ENCODE measurements around the gene CDK17. TPM values are rescaled to one million over a fixed set of nuclear protein-coding genes. Genes with fewer than 3 reads are reported as not detected.
"Not testable (repeated sequence)": the region's sequence is repeated elsewhere in the genome, so short reads cannot be mapped to it uniquely, and the experiment has no call there.

CDK17 gene
- total RNA-seq, 6 donors from 2014 or later = 31.5 to 71.8 (median 42.5) TPM

- DNase-seq (no peak), ATAC-seq (ENCODE audit: low FRiP score in 2 of 2) (peak in 1 of 2 donors; percentile 40)
- 81 to 89% methylated on average over 1 of the region's 1 CpG for WGBS, 2 donors
- TF ChIP-seq POLR2A (IDR thresholded peaks at IDR 0.05) (no peak), POLR2AphosphoS5 (IDR thresholded peaks at IDR 0.05) (no peak), EP300 (IDR thresholded peaks at IDR 0.05) (no peak)
- TF ChIP-seq, protein P1, sequence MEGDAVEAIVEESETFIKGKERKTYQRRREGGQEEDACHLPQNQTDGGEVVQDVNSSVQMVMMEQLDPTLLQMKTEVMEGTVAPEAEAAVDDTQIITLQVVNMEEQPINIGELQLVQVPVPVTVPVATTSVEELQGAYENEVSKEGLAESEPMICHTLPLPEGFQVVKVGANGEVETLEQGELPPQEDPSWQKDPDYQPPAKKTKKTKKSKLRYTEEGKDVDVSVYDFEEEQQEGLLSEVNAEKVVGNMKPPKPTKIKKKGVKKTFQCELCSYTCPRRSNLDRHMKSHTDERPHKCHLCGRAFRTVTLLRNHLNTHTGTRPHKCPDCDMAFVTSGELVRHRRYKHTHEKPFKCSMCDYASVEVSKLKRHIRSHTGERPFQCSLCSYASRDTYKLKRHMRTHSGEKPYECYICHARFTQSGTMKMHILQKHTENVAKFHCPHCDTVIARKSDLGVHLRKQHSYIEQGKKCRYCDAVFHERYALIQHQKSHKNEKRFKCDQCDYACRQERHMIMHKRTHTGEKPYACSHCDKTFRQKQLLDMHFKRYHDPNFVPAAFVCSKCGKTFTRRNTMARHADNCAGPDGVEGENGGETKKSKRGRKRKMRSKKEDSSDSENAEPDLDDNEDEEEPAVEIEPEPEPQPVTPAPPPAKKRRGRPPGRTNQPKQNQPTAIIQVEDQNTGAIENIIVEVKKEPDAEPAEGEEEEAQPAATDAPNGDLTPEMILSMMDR (IDR thresholded peaks at IDR 0.05) = no peak
- no peaks in the 10 kb centered on the region for H3K27me3 ChIP-seq
- H3K27ac ChIP-seq = no peak overlapping the region
- no peaks in the 10 kb centered on the region for H3K9me3 ChIP-seq
- H3K4me1 ChIP-seq = peaks cover 0 to 36% (median 7%) of the 10 kb centered on the region in 4 donors
- H3K36me3 ChIP-seq = no peaks in the 10 kb centered on the region
- H3K4me3 ChIP-seq = no peak overlapping the region
Observed at GRCh38 chr12:96387981-96388380, 12.3 kb downstream of the CDK17 start.

DNA sequence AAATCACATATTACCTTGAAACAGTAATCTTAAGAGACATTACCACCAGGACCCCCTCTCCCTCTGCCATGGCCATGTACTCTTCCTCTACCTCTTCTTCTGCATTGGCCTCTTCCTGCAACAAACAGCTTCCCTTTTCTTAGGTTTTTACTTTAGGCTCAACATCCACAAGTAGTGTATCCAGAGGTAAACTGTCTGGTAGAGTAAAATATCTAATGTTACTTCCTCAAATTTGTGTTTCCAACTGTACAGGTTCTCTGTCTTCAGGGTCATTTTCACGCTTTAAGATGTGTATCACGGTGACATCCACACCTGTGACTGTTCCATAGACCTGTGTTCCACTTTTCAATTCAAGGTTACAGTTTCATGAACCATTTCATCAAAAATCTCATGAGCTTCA lies 13.4 kb downstream of the CDK17 start:
- 59 to 76% methylated on average over 2 of the region's 2 CpGs for WGBS, 2 donors
- TF ChIP-seq POLR2A (IDR thresholded peaks at IDR 0.05) = no peak
- TF ChIP-seq, protein P1 (IDR thresholded peaks at IDR 0.05) = no peak
- TF ChIP-seq POLR2AphosphoS5 (IDR thresholded peaks at IDR 0.05) = no peak
- TF ChIP-seq EP300 (IDR thresholded peaks at IDR 0.05) = no peak

DNA sequence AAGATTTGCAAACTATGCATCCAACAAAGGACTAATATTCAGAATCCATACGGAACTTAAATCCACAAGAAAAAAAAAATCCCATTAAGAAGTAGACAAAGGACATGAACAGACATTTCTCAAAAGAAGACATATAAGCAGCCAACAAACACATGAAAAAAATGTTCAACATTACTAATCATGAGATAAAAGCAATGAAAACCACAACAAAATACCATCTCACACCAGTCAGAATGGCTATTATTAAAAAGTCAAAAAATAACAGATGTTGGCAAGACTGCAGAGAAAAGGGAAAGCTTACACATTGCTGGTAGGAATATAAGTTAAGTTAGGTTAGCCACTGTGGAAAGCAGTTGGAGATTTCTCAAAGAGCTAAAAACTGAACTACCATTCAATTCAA lies 16.2 kb downstream of the CDK17 start:
- H3K4me1 ChIP-seq = peaks cover 0 to 37% (median 6%) of the 10 kb centered on the region in 4 donors
- no peak overlapping the region for H3K27ac ChIP-seq
- no peak overlapping the region for H3K4me3 ChIP-seq
- no peaks in the 10 kb centered on the region for H3K36me3 ChIP-seq
- 89 to 96% methylated on average over 1 of the region's 1 CpG for WGBS, 2 donors
- no peaks in the 10 kb centered on the region for H3K27me3 ChIP-seq
- DNase-seq (no peak), ATAC-seq (ENCODE audit: low FRiP score in 2 of 2) (no peak)
- H3K9me3 ChIP-seq = no peaks in the 10 kb centered on the region
- TF ChIP-seq, protein P1 (IDR thresholded peaks at IDR 0.05) = no peak
- no peak for TF ChIP-seq POLR2AphosphoS5 (IDR thresholded peaks at IDR 0.05)
- no peak for TF ChIP-seq EP300 (IDR thresholded peaks at IDR 0.05)
- TF ChIP-seq POLR2A (IDR thresholded peaks at IDR 0.05) = no peak

More for the DNA sequence above, 13.4 kb downstream of the CDK17 start:
- Histone ChIP-seq H3K36me3 (no peaks in the 10 kb centered on the region), H3K27me3 (no peaks in the 10 kb centered on the region), H3K27ac (no peak overlapping the region), H3K4me1 (peaks cover 0 to 36% (median 6%) of the 10 kb centered on the region in 4 donors), H3K9me3 (no peaks in the 10 kb centered on the region), H3K4me3 (no peak overlapping the region)
- no peak for DNase-seq
- ATAC-seq (ENCODE audit: low FRiP score in 2 of 2) = no peak

GRCh38 chr12:96383371-96383770 lies 16.9 kb downstream of the CDK17 start:
- TF ChIP-seq POLR2AphosphoS5 (IDR thresholded peaks at IDR 0.05) = no peak
- TF ChIP-seq, protein P1 (IDR thresholded peaks at IDR 0.05) = no peak
- no peak for TF ChIP-seq POLR2A (IDR thresholded peaks at IDR 0.05)
- no peak for TF ChIP-seq EP300 (IDR thresholded peaks at IDR 0.05)
- Histone ChIP-seq H3K4me3 (no peak overlapping the region), H3K9me3 (no peaks in the 10 kb centered on the region), H3K4me1 (peaks cover 0 to 36% (median 4%) of the 10 kb centered on the region in 4 donors), H3K36me3 (no peaks in the 10 kb centered on the region), H3K27ac (no peak overlapping the region), H3K27me3 (no peaks in the 10 kb centered on the region)
- 57 to 60% methylated on average over 4 of the region's 4 CpGs for WGBS, 2 donors
- no peak for ATAC-seq (ENCODE audit: low FRiP score in 2 of 2)
- DNase-seq = no peak

- not testable (repeated sequence) for H3K36me3 ChIP-seq; H3K27ac ChIP-seq; H3K4me3 ChIP-seq; ATAC-seq (ENCODE audit: low FRiP score in 2 of 2); H3K9me3 ChIP-seq; H3K27me3 ChIP-seq; DNase-seq
- 92% methylated on average over 4 of the region's 4 CpGs for WGBS, 2 donors
- H3K4me1 ChIP-seq = peaks cover 9 to 38% (median 18%) of the 10 kb centered on the region in 4 donors
Observed at GRCh38 chr12:96379743-96380142, 20.5 kb downstream of the CDK17 start.
